ENCODE results near the gene HEYL. TPM values are rescaled to one million over a fixed set of nuclear protein-coding genes. Genes with fewer than 3 reads are reported as not detected.
"Not testable (repeated sequence)": the region's sequence is repeated elsewhere in the genome, so short reads cannot be mapped to it uniquely, and the experiment has no call there.

The HEYL gene
- polyA plus RNA-seq, 1 experiment, result 0.50 TPM

GRCh38 chr1:39608921-39609320 lies 30.5 kb downstream of the HEYL start:
- ChIA-PET CTCF (interaction anchor here (1.0 to 12.9 kb wide), 6 partner anchors 8 to 111 kb away, joined by 4 to 448 read pairs (median 4); no protein-coding TSS in a partner anchor), POLR2A (no interaction called here)
- DNase-seq (ENCODE audit: low read depth), result no peak

DNA sequence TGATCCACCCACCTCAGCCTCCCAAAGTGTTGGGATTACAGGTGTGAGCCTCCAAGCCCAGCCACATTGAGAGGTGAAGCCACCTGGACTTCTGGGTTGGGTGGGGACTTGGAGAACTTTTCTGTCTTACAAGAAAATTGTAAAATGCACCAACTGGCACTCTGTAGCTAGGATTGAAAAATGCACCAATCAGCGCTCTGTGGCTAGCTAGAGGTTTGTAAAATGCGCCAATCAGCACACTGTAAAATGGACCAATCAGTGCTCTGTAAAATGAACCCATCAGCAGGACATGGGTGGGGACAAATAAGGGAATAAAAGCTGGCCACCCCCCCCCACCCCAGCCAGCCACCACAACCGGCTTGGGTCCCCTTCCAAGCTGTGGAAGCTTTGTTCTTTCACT lies 35.8 kb downstream of the HEYL start:
- CTCF ChIA-PET, result interaction anchor here (1.3 to 12.9 kb wide), 5 partner anchors 9 to 196 kb away, joined by 3 to 448 read pairs (median 5); no protein-coding TSS in a partner anchor
- POLR2A ChIA-PET; DNase-seq (ENCODE audit: low read depth); H3K27me3 ChIP-seq (ENCODE audit: control insufficient read depth, insufficient read depth, low read length); H3K4me3 ChIP-seq (ENCODE audit: low read depth, low read length); H3K36me3 ChIP-seq (ENCODE audit: control insufficient read depth, insufficient read depth, low read length): not testable (repeated sequence)

More at GRCh38 chr1:39608921-39609320, 30.5 kb downstream of the HEYL start:
- H3K27me3 ChIP-seq (ENCODE audit: control insufficient read depth, insufficient read depth, low read length), result no peaks in the 10 kb centered on the region; the same call in 1 of the 2 replicates
- no peaks in the 10 kb centered on the region for H3K36me3 ChIP-seq (ENCODE audit: control insufficient read depth, insufficient read depth, low read length)
- TF ChIP-seq, protein P1, sequence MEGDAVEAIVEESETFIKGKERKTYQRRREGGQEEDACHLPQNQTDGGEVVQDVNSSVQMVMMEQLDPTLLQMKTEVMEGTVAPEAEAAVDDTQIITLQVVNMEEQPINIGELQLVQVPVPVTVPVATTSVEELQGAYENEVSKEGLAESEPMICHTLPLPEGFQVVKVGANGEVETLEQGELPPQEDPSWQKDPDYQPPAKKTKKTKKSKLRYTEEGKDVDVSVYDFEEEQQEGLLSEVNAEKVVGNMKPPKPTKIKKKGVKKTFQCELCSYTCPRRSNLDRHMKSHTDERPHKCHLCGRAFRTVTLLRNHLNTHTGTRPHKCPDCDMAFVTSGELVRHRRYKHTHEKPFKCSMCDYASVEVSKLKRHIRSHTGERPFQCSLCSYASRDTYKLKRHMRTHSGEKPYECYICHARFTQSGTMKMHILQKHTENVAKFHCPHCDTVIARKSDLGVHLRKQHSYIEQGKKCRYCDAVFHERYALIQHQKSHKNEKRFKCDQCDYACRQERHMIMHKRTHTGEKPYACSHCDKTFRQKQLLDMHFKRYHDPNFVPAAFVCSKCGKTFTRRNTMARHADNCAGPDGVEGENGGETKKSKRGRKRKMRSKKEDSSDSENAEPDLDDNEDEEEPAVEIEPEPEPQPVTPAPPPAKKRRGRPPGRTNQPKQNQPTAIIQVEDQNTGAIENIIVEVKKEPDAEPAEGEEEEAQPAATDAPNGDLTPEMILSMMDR (IDR thresholded peaks at IDR 0.05; ENCODE audit: insufficient read depth, low read depth, low read length), result no peak
- no peak overlapping the region for H3K4me3 ChIP-seq (ENCODE audit: low read depth, low read length)

GRCh38 chr1:39601667-39602255 lies 37.7 kb downstream of the HEYL start:
- POLR2A ChIA-PET; H3K4me3 ChIP-seq (ENCODE audit: low read depth, low read length); DNase-seq (ENCODE audit: low read depth); H3K36me3 ChIP-seq (ENCODE audit: control insufficient read depth, insufficient read depth, low read length); H3K27me3 ChIP-seq (ENCODE audit: control insufficient read depth, insufficient read depth, low read length): not testable (repeated sequence)
- CTCF ChIA-PET, result interaction anchor here (0.9 to 12.9 kb wide), 2 partner anchors 52 to 118 kb away, joined by 5 to 448 read pairs; no protein-coding TSS in a partner anchor

DNA sequence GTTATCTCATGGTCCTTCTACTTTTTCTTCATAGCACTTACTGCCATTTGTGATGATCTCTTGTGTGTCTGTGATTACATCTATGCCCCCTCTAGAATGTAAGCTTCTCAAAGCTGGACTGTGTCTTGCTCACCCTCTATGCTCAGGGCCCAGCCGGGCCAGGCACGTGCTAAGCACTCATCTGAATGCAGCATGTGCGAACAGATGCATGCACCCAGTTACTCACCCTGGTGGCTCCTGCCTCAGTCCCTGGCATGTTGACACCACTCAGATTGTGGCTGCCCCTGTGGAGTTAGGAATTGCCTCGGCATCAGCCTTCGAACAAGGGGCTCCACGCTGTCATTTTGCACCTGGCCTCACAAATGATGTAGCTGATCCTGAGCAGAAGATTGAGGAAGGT lies 43.3 kb downstream of the HEYL start:
- DNase-seq (ENCODE audit: low read depth), result no peak
- TF ChIP-seq, protein P1 (IDR thresholded peaks at IDR 0.05; ENCODE audit: insufficient read depth, low read depth, low read length), result no peak
- peaks cover 19% of the 10 kb centered on the region for H3K27me3 ChIP-seq (ENCODE audit: control insufficient read depth, insufficient read depth, low read length)
- H3K4me3 ChIP-seq (ENCODE audit: low read depth, low read length), result no peak overlapping the region
- CTCF ChIA-PET, result interaction anchor here (2.8 kb wide), 1 partner anchor 9 kb away, joined by 15 read pairs; no protein-coding TSS in a partner anchor
- H3K36me3 ChIP-seq (ENCODE audit: control insufficient read depth, insufficient read depth, low read length), result no peaks in the 10 kb centered on the region
- POLR2A ChIA-PET, result no interaction called here

- POLR2A ChIA-PET, result no interaction called here
Observed at GRCh38 chr1:39593386-39593785, 46.1 kb downstream of the HEYL start.

DNA sequence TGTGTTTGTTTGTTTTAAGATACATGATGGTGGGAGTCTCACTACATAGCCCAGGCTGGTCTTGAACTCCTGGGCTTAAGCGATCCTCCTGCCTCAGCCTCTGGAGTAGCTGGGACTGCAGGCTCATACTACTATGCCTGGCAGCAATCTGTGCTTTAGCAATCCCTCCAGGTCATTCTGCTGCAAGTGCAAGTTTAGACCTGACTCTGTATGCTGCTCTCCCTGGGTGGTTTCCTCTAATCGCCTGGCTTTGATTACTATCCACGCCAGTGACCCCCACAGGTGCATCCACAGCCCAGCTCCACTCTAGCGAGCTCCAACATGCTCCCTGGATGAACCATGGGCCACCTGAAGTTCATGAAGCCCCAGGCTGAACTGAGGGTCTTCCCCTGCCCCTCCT lies 47.4 kb downstream of the HEYL start:
- Histone ChIP-seq H3K36me3 (ENCODE audit: control insufficient read depth, insufficient read depth, low read length) (no peaks in the 10 kb centered on the region), H3K27me3 (ENCODE audit: control insufficient read depth, insufficient read depth, low read length) (peaks cover 19% of the 10 kb centered on the region), H3K4me3 (ENCODE audit: low read depth, low read length) (no peak overlapping the region)
- ChIA-PET POLR2A (interaction anchor here (0.6 kb wide), 1 partner anchor 1573 kb away, joined by 12 read pairs; no protein-coding TSS in a partner anchor), CTCF (interaction anchor here (1.0 to 1.7 kb wide), 3 partner anchors 12 to 66 kb away, joined by 4 to 7 read pairs (median 5); no protein-coding TSS in a partner anchor)
- TF ChIP-seq, protein P1 (IDR thresholded peaks at IDR 0.05; ENCODE audit: insufficient read depth, low read depth, low read length), result no peak
- no peak for DNase-seq (ENCODE audit: low read depth)

More at GRCh38 chr1:39593386-39593785, 46.1 kb downstream of the HEYL start:
- H3K36me3 ChIP-seq (ENCODE audit: control insufficient read depth, insufficient read depth, low read length), result no peaks in the 10 kb centered on the region
- H3K27me3 ChIP-seq (ENCODE audit: control insufficient read depth, insufficient read depth, low read length), result peaks cover 20% of the 10 kb centered on the region
- CTCF ChIA-PET, result no interaction called here
- no peak overlapping the region for H3K4me3 ChIP-seq (ENCODE audit: low read depth, low read length)
- no peak for DNase-seq (ENCODE audit: low read depth)
- TF ChIP-seq, protein P1 (IDR thresholded peaks at IDR 0.05; ENCODE audit: insufficient read depth, low read depth, low read length), result no peak

Measured in BJ (cell line).